Bronchial epithelial cell (primary cell): Measurements from ENCODE around the gene TSC22D3. TPM values are rescaled to one million over a fixed set of nuclear protein-coding genes. Genes with fewer than 3 reads are reported as not detected.

Source experiments
- DNase-seq: peaks from one replicate; pipeline ENCODE4 v3.0.0-alpha.2; 2010; ENCODE audit warnings: low read depth
- FAIRE-seq: peaks from 2 replicates; lab custom pipeline; 2011; peaks lifted over from hg19 to GRCh38; lab: Jason Lieb, UNC
- H3K27me3 ChIP-seq: 2 replicates; pipeline ENCODE4 v1.5.1; 2011; ENCODE audit warnings: low read length; ENCODE audit not compliant: control insufficient read depth, insufficient read depth
- H3K36me3 ChIP-seq: 2 replicates; pipeline ENCODE4 v1.5.1; 2011; ENCODE audit warnings: low read length; ENCODE audit not compliant: control insufficient read depth, insufficient read depth
- H3K4me3 ChIP-seq: 2 replicates; pipeline ENCODE4 v1.5.1; 2011; ENCODE audit warnings: mild to moderate bottlenecking, low read depth, low read length, control low read depth
- total RNA-seq: library from RNA; depleted of rRNA; stranded (reverse); fragments of >200 nt; gene quantifications from 2 replicates; pipeline ENCODE4 v1.2.1, GENCODE V29; 2014
- TF ChIP-seq, protein P1 (sequence below): IDR thresholded peaks from 2 replicates; pipeline ENCODE4 v1.5.1; 2011; ENCODE audit warnings: mild to moderate bottlenecking, moderate library complexity, low read length, control low read depth, inconsistent platforms; ENCODE audit not compliant: insufficient read depth, severe bottlenecking

TSC22D3 gene
- total RNA-seq, 1 donor from 2014 or later = 83.5 TPM

DNA sequence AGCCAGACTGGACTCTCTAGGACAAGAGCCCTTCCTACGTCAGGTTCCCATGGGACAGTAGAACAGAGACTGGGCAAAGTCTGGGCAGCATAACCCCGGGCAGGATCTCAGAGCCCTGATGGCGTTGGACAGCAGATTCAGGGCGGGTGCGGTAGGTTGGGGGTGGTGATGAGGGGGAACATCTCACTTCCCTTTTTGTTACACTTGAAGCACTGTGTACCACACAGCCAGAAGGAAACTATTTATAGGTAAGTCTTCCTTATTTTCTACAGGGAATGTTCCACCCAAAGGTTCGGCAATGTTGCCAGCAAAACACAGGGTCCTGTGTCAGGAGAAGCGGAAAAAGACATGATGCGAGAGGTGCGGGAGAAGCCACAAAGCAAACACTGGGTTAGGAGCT, 54.3 kb downstream of the TSC22D3 start:
- TF ChIP-seq, protein P1, sequence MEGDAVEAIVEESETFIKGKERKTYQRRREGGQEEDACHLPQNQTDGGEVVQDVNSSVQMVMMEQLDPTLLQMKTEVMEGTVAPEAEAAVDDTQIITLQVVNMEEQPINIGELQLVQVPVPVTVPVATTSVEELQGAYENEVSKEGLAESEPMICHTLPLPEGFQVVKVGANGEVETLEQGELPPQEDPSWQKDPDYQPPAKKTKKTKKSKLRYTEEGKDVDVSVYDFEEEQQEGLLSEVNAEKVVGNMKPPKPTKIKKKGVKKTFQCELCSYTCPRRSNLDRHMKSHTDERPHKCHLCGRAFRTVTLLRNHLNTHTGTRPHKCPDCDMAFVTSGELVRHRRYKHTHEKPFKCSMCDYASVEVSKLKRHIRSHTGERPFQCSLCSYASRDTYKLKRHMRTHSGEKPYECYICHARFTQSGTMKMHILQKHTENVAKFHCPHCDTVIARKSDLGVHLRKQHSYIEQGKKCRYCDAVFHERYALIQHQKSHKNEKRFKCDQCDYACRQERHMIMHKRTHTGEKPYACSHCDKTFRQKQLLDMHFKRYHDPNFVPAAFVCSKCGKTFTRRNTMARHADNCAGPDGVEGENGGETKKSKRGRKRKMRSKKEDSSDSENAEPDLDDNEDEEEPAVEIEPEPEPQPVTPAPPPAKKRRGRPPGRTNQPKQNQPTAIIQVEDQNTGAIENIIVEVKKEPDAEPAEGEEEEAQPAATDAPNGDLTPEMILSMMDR = no peak
- no peaks in the 10 kb centered on the region for H3K27me3 ChIP-seq
- FAIRE-seq (no peak), DNase-seq (no peak)
- H3K36me3 ChIP-seq = no peaks in the 10 kb centered on the region
- H3K4me3 ChIP-seq = no peak overlapping the region

DNA sequence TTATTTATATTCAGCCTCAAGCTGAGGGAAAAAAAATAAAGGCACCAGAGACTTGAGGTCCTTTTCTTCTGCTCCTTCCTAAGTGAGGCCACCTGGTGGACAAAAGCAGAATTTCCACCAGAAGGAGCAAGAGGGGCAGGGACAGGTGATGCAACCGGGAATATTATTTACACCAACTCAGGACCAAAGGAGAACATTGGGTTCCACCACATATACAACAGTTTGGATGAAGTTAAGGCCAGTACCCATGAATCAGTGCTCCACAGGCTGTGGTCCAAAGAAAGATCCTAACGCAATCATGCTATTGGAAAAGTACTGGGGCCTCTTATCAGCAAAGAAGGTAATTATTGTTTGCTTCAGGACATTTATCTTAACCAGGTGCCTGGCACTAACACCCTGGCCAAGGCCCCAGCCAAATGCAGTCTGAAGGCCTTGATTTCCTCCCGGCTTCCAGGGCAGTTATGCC, 57.4 kb downstream of the TSC22D3 start:
- Histone ChIP-seq H3K4me3 (no peak overlapping the region), H3K27me3 (no peaks in the 10 kb centered on the region), H3K36me3 (peaks cover 14% of the 10 kb centered on the region)
- FAIRE-seq = no peak
- peak; percentile 70 for DNase-seq
- TF ChIP-seq, protein P1 = peak; percentile 48

DNA sequence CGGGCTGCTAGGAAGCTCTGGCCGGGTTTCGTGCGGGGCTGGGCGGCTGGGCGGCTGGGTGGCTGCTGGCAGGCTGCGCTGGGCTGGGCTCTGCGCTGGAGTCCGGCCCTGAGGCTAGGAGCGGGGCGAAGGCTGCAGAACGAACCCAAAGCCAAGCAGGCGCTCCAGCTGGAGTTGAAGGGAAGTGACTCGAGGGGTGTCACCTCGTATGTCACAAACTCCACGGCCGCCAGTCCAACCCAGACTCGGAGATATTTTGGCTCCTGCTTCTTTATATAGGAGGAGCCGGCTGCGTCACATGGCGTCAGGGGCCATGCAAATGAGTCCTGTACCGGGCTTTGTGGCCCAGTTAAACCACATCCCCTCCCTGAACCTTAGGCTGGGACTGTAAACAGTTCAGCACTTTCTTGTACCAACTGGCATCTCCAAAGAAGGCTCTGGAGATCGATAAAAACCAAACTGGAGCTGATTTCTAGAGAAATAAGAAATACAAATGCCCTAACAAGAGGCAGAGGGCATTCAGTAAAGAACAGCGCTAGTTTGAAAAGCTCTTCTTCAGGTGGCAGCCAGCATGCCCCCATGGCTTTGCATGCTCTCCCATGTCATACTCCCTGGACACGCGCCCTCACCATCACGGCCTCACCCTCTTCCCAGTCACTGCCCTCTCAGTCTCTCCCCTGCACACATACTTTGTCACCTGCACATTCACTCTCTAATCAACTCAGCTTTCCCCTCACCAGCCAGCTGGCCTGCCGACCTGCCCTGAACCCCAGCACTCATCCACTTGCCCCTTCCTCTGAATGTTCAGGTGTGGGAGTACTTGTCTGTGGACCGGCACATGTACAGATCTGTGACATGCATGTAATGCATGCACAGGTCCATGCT, 58.5 kb downstream of the TSC22D3 start:
- TF ChIP-seq, protein P1 = no peak
- DNase-seq = peak; percentile 49
- FAIRE-seq = peak; percentile 79
- H3K27me3 ChIP-seq = no peaks in the 10 kb centered on the region
- peaks cover 14% of the 10 kb centered on the region for H3K36me3 ChIP-seq
- H3K4me3 ChIP-seq = peak overlapping the region; percentile 62

DNA sequence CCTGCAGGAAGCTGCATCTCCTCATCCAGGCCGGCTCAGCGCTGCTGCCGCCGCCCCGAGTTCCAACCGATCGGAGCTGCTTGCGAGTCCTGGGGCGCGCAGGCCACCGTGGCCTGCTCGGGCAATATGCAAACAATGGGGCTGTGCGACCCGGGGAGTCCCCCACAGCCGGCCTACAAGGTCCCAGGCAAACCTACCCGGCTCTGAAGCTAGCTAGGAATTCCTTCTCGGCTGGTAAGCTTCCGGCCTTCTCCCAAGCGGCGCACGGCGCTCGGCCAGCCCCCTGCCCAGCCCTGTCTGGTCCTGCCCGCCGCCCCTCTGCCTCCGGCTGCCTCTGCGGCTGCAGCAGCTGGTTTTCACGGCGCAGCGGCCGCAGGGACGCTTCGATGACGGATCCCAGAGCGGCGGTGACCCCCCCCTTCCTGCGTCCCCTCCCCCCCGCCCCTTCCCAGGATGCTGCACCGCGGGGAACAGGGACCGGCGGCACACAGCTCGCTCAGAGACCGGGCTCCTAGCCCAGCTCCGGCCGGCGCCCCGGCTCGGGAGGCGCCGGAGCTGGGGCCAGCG, 59.4 kb downstream of the TSC22D3 start:
- Histone ChIP-seq H3K27me3 (no peaks in the 10 kb centered on the region), H3K4me3 (peak overlapping the region; percentile 62), H3K36me3 (peaks cover 14% of the 10 kb centered on the region)
- no peak for FAIRE-seq
- TF ChIP-seq, protein P1 = no peak
- no peak for DNase-seq

DNA sequence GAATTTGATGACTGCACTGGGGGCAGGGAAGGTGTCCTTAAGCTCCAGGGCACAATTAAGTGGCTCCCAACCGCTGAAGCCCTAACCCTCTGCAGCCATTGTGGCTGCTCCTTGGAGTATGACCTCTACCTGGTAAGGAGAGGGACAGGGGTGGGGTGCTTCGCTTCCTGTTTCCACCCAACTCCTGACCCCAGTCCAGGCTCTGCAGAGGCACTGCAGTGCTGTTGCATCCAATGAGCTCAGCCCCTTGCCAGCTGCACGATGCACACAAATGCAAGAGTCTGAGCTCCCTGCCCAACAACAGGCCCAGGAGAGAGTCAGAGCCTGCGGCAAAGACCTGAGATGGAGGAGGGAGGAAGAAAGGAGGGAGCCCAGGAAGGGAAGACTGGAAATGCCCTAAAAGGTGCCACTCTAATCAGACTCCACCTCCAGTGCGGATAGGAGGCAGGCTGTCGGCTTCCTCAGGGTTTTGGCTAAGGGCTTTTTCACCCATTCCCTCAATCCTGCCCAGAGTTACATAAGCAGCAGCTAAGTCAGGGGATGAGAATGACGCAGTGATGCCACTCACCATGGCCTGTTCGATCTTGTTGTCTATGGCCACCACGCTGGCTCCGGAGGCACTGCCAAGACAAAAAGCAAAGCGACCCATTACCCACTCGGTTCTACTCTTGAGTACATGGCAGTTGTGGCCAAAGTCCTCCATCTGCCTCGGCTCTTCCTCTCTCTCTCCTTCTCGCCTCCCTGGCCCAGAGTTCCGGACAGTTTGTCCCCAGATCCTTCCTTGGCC, 60.1 kb downstream of the TSC22D3 start:
- Histone ChIP-seq H3K36me3 (peaks cover 14% of the 10 kb centered on the region), H3K27me3 (no peaks in the 10 kb centered on the region), H3K4me3 (peak overlapping the region; percentile 62)
- TF ChIP-seq, protein P1 = no peak
- DNase-seq (peak; percentile 72), FAIRE-seq (peak; percentile 52)
